Measurements from ENCODE around the gene TTLL4. TPM values are rescaled to one million over a fixed set of nuclear protein-coding genes. Genes with fewer than 3 reads are reported as not detected.

The TTLL4 gene
- total RNA-seq, 4 donors from 2014 or later, result 4.4 to 16.2 (median 6.4) TPM

GRCh38 chr2:218698885-218699284 lies 11.8 kb upstream of the TTLL4 start:
- peaks cover 0 to 23% of the 10 kb centered on the region in 2 donors for H3K36me3 ChIP-seq
- H3K4me1 ChIP-seq, result no peaks in the 10 kb centered on the region
- intact Hi-C loops (cut with DNase I; ENCODE audit: low total_unique reads), result no loop called here
- no peak for TF ChIP-seq CTCF (IDR thresholded peaks at IDR 0.05 in 4 of 5, conservative IDR thresholded peaks at IDR 0.05 in 1 of 5)
- no peak for TF ChIP-seq POLR2A (IDR thresholded peaks at IDR 0.05)
- in situ Hi-C loops (cut with MboI; ENCODE audit: low sequenced_read_pairs in 4 of 4), result loop anchor here in 2 of 4 donors (25.0 kb wide), 1 partner anchor 287 kb away; the partner anchor contains the start of gene VIL1 (in 2 of the 2)
- no peak for DNase-seq
- no peak overlapping the region for H3K4me3 ChIP-seq
- H3K27me3 ChIP-seq, result no peaks in the 10 kb centered on the region
- peak in 1 of 2 donors; percentile 20 for ATAC-seq
- no peaks in the 10 kb centered on the region for H3K9me3 ChIP-seq
- no peak overlapping the region for H3K27ac ChIP-seq

GRCh38 chr2:218701806-218702205 lies 8.8 kb upstream of the TTLL4 start:
- no peak overlapping the region for H3K27ac ChIP-seq
- H3K36me3 ChIP-seq, result peaks cover 0 to 7% of the 10 kb centered on the region in 2 donors
- no peaks in the 10 kb centered on the region for H3K9me3 ChIP-seq
- H3K4me3 ChIP-seq, result no peak overlapping the region
- intact Hi-C loops (cut with DNase I; ENCODE audit: low total_unique reads), result no loop called here
- DNase-seq (no peak), ATAC-seq (no peak)
- in situ Hi-C loops (cut with MboI; ENCODE audit: low sequenced_read_pairs in 4 of 4), result no loop called here
- no peaks in the 10 kb centered on the region for H3K27me3 ChIP-seq
- no peak for TF ChIP-seq POLR2A (IDR thresholded peaks at IDR 0.05)
- no peak for TF ChIP-seq CTCF (IDR thresholded peaks at IDR 0.05 in 4 of 5, conservative IDR thresholded peaks at IDR 0.05 in 1 of 5)
- H3K4me1 ChIP-seq, result no peaks in the 10 kb centered on the region

- in situ Hi-C loops (cut with MboI; ENCODE audit: low sequenced_read_pairs in 4 of 4), result no loop called here
- Histone ChIP-seq H3K27me3 (no peaks in the 10 kb centered on the region), H3K4me1 (no peaks in the 10 kb centered on the region), H3K4me3 (no peak overlapping the region), H3K36me3 (peaks cover 0 to 7% of the 10 kb centered on the region in 2 donors), H3K9me3 (no peaks in the 10 kb centered on the region), H3K27ac (no peak overlapping the region)
- no peak for TF ChIP-seq CTCF (IDR thresholded peaks at IDR 0.05 in 4 of 5, conservative IDR thresholded peaks at IDR 0.05 in 1 of 5)
- no peak for TF ChIP-seq POLR2A (IDR thresholded peaks at IDR 0.05)
- intact Hi-C loops (cut with DNase I; ENCODE audit: low total_unique reads), result no loop called here
- DNase-seq (no peak), ATAC-seq (no peak)
These were observed 7.3 kb upstream of the TTLL4 start for GRCh38 chr2:218703341-218703740.

GRCh38 chr2:218708086-218708485 lies 2.5 kb upstream of the TTLL4 start:
- no peak overlapping the region for H3K27ac ChIP-seq
- DNase-seq, result no peak
- H3K4me3 ChIP-seq, result no peak overlapping the region
- H3K27me3 ChIP-seq, result no peaks in the 10 kb centered on the region
- no peak for ATAC-seq
- no peaks in the 10 kb centered on the region for H3K9me3 ChIP-seq
- in situ Hi-C loops (cut with MboI; ENCODE audit: low sequenced_read_pairs in 4 of 4), result no loop called here
- TF ChIP-seq POLR2A (IDR thresholded peaks at IDR 0.05) (no peak), CTCF (IDR thresholded peaks at IDR 0.05 in 4 of 5, conservative IDR thresholded peaks at IDR 0.05 in 1 of 5) (no peak)
- no peaks in the 10 kb centered on the region for H3K36me3 ChIP-seq
- H3K4me1 ChIP-seq, result peaks cover 9% of the 10 kb centered on the region in 2 donors
- intact Hi-C loops (cut with DNase I; ENCODE audit: low total_unique reads), result no loop called here

GRCh38 chr2:218709908-218710307 lies 727 bp upstream of the TTLL4 start:
- Histone ChIP-seq H3K4me3 (peak overlapping the region in 2 of 4 donors; percentile 77 to 89), H3K4me1 (peaks cover 9% of the 10 kb centered on the region in 2 donors), H3K9me3 (no peaks in the 10 kb centered on the region), H3K27me3 (no peaks in the 10 kb centered on the region), H3K36me3 (no peaks in the 10 kb centered on the region), H3K27ac (no peak overlapping the region)
- intact Hi-C loops (cut with DNase I; ENCODE audit: low total_unique reads) (loop anchor here (1.0 to 5.0 kb wide), 5 partner anchors 39 to 450 kb away; partner anchors contain the start of genes BCS1L, CYP27A1, NHEJ1 and ZNF142), in situ Hi-C loops (cut with MboI; ENCODE audit: low sequenced_read_pairs in 4 of 4) (loop anchor here in 2 of 4 donors (5.0 to 10.0 kb wide), 2 partner anchors 75 to 137 kb away; partner anchors contain the start of gene CYP27A1 (in 1 of the 2))
- TF ChIP-seq POLR2A (IDR thresholded peaks at IDR 0.05) (no peak), CTCF (IDR thresholded peaks at IDR 0.05 in 4 of 5, conservative IDR thresholded peaks at IDR 0.05 in 1 of 5) (no peak)
- no peak for DNase-seq
- ATAC-seq, result no peak

All from gastrocnemius medialis (tissue), 4 donors.